Stomach (tissue), 19 donors: ENCODE data around the gene NOTCH4. TPM values are rescaled to one million over a fixed set of nuclear protein-coding genes. Genes with fewer than 3 reads are reported as not detected.
A peak's percentile ranks its signal among the peaks of the same experiment; 100 is the strongest.
"Not testable (repeated sequence)": the region's sequence is repeated elsewhere in the genome, so short reads cannot be mapped to it uniquely, and the experiment has no call there.

Source experiments
- DNase-seq, 2 donors: peaks; one replicate each; pipeline versions ENCODE4 v3.0.0 to v3.0.0-alpha.2; 2013 to 2019
- H3K27ac ChIP-seq, 5 donors: fragments of 200-600 bp in 4 of 5; sonication (generic) in 4 of 5; one replicate each; pipeline ENCODE4 v1.5.1; 2013 to 2019; ENCODE audit warnings: mild to moderate bottlenecking in 1 of 5, moderate library complexity in 1 of 5
- H3K27me3 ChIP-seq, 3 donors: fragments of 200-600 bp; sonication (generic); one replicate each; pipeline ENCODE4 v1.5.1; 2017 to 2019; ENCODE audit warnings: mixed run types in 1 of 3
- H3K36me3 ChIP-seq, 4 donors: fragments of 200-600 bp; sonication (generic); 1 replicate in 3 of 4; 2 replicates in 1 of 4; pipeline ENCODE4 v1.5.1; 2016 to 2019
- H3K4me1 ChIP-seq, 4 donors: fragments of 200-600 bp; sonication (generic); one replicate each; pipeline ENCODE4 v1.5.1; 2016 to 2019
- H3K4me3 ChIP-seq, 4 donors: fragments of 200-600 bp; sonication (generic) in 3 of 4; one replicate each; pipeline ENCODE4 v1.5.1; 2016 to 2019; ENCODE audit warnings: mild to moderate bottlenecking in 1 of 4
- H3K9me3 ChIP-seq, 4 donors: fragments of 200-600 bp; sonication (generic); one replicate each; pipeline ENCODE4 v1.5.1; 2016 to 2019
- CTCF ChIP-seq, 7 experiments: fragments of 450-650 bp in 4 of 7; fragments of 200-600 bp in 3 of 7; sonication (generic) in 3 of 7; IDR thresholded peaks; one replicate each; pipeline ENCODE4 v1.5.1; 2016 to 2019; ENCODE audit warnings: antibody characterized with exemption in 7 of 7, control low read depth in 2 of 7, mild to moderate bottlenecking in 1 of 7
- EP300 ChIP-seq: sonication (generic); formaldehyde crosslinking; IDR thresholded peaks from one replicate; pipeline ENCODE4 v1.6.1; 2017; ENCODE audit warnings: antibody characterized with exemption
- POLR2A ChIP-seq, 4 donors: fragments of 450-650 bp; IDR thresholded peaks; one replicate each; pipeline ENCODE4 v1.6.1; 2016; ENCODE audit warnings: antibody characterized with exemption in 4 of 4, control low read depth in 2 of 4, mild to moderate bottlenecking in 1 of 4, moderate library complexity in 1 of 4
- POLR2AphosphoS5 ChIP-seq, 3 donors: sonication (generic); formaldehyde crosslinking; IDR thresholded peaks; one replicate each; pipeline ENCODE4 v1.6.1; 2016; ENCODE audit warnings: antibody characterized with exemption in 3 of 3
- WGBS, 5 donors: extraction: QIAGEN DNeasy Blood & Tissue Kit in 3 of 5; methylation state at CpG; one replicate each; pipeline versions ENCODE4 v1.1.5 to v1.1.7; 2013 to 2018; 5-methylcytosine and 5-hydroxymethylcytosine counted together
- intact Hi-C: fragments of 100-400 bp; cut with DNase I; formaldehyde crosslinking; loops from one replicate; pipeline ENCODE4 v1.15.1; 2023; ENCODE audit warnings: low total_unique reads
- long read RNA-seq, 10 donors: transcript quantifications; one replicate each; lab custom pipeline, GENCODE V29; 2026
- polyA plus RNA-seq, 3 donors: library from polyadenylated mRNA; stranded (reverse); fragments of 200-250 nt; gene quantifications; one replicate each; pipeline ENCODE4 v1.2.3, GENCODE V29; 2013
- total RNA-seq, 5 donors: library from RNA; depleted of rRNA; stranded (reverse); fragments of >200 nt; gene quantifications; one replicate each; pipeline versions ENCODE4 v1.1.0 to v1.2.3, GENCODE V29; 2014 to 2016
- donor health status: healthy with polysubstance abuse.
- donor health status: Bipolar disorder and iron deficiency.
- donor health status: healthy.

NOTCH4 gene
- 10 to 100 TPM; 11.0 to 45.5 (median 14.3) TPM for total RNA-seq
- 10 to 100 TPM in 1 of 3 donors, 1 to 10 TPM in 2; 7.3 to 22.3 (median 8.4) TPM for polyA plus RNA-seq
- long read RNA-seq, donor 1, result 0 reads
- long read RNA-seq, donor 2, partial matches to known transcripts, result 0 of 2 reads
- long read RNA-seq, donor 2, other reads (novel, unspliced or antisense), result 0 of 2 reads
- long read RNA-seq, donor 3, result 0 reads
- long read RNA-seq, donor 4, result 0 reads
- long read RNA-seq, donor 5, result 0 reads
- long read RNA-seq, donor 6, result 0 reads
- long read RNA-seq, donor 7, result 0 reads
- long read RNA-seq, donor 8, result 0 reads
- long read RNA-seq, donor 9, result 0 reads
- long read RNA-seq, donor 10, result 0 reads

- Histone ChIP-seq H3K4me3 (peak within 1 kb of the TSS in 2 of 4 donors; percentile 1 to 16), H3K9me3 (no peaks in the 10 kb centered on the region), H3K4me1 (no peaks in the 10 kb centered on the region), H3K27ac (peak within 1 kb of the TSS in 3 of 5 donors; percentile 28 to 51 (median 39)), H3K27me3 (peaks cover 0 to 19% (median 0%) of the 10 kb centered on the region in 3 donors), H3K36me3 (no peaks in the 10 kb centered on the region)
- WGBS, 5 donors, result 47 to 59% (median 52%) methylated on average over 20 of the region's 20 CpGs
- intact Hi-C loops, result no loop called here
- TF ChIP-seq CTCF (IDR thresholded peaks at IDR 0.05) (no peak), EP300 (no peak), POLR2A (IDR thresholded peaks at IDR 0.05) (no peak), POLR2AphosphoS5 (IDR thresholded peaks at IDR 0.05) (peak in 2 of 3 donors; percentile 28 to 54)
- no peak for DNase-seq
These were observed at the start of gene NOTCH4 for GRCh38 chr6:32223258-32224235. TSS of gene NOTCH4 (minus strand) at chr6:32224067. CDS start at chr6:32223928, 139 bp downstream.

GRCh38 chr6:32271429-32271828 lies 47.6 kb upstream of the NOTCH4 start:
- TF ChIP-seq EP300 (no peak), CTCF (IDR thresholded peaks at IDR 0.05) (no peak), POLR2AphosphoS5 (IDR thresholded peaks at IDR 0.05) (no peak), POLR2A (IDR thresholded peaks at IDR 0.05) (no peak)
- DNase-seq, result peak in 1 of 2 donors; percentile 7
- intact Hi-C loops, result no loop called here
- 55 to 80% (median 70%) methylated on average over 1 of the region's 1 CpG for WGBS, 5 donors
- H3K4me1 ChIP-seq, result no peaks in the 10 kb centered on the region
- H3K36me3 ChIP-seq, result no peaks in the 10 kb centered on the region
- H3K27ac ChIP-seq, result no peak overlapping the region
- H3K9me3 ChIP-seq, result no peaks in the 10 kb centered on the region
- no peak overlapping the region for H3K4me3 ChIP-seq
- H3K27me3 ChIP-seq, result no peaks in the 10 kb centered on the region

- intact Hi-C loops, H3K9me3 ChIP-seq, H3K27me3 ChIP-seq, H3K36me3 ChIP-seq, H3K4me3 ChIP-seq, H3K27ac ChIP-seq, H3K4me1 ChIP-seq, DNase-seq: not testable (repeated sequence)
- WGBS, 5 donors, result 69 to 83% (median 80%) methylated on average over 3 of the region's 3 CpGs
These were observed 44.6 kb upstream of the NOTCH4 start for GRCh38 chr6:32268459-32268858.

- H3K36me3 ChIP-seq, result no peaks in the 10 kb centered on the region
- intact Hi-C loops, result no loop called here
- no peaks in the 10 kb centered on the region for H3K4me1 ChIP-seq
- TF ChIP-seq POLR2A (IDR thresholded peaks at IDR 0.05), result no peak
- no peak for TF ChIP-seq POLR2AphosphoS5 (IDR thresholded peaks at IDR 0.05)
- no peak for TF ChIP-seq CTCF (IDR thresholded peaks at IDR 0.05)
- TF ChIP-seq EP300, result no peak
- H3K27ac ChIP-seq, result no peak overlapping the region
- DNase-seq, result no peak
- H3K27me3 ChIP-seq, result peaks cover 0 to 6% (median 0%) of the 10 kb centered on the region in 3 donors
- no peaks in the 10 kb centered on the region for H3K9me3 ChIP-seq
- H3K4me3 ChIP-seq, result no peak overlapping the region
These were observed 43.2 kb upstream of the NOTCH4 start for GRCh38 chr6:32267035-32267434.

- H3K27me3 ChIP-seq, H3K4me3 ChIP-seq, DNase-seq, H3K36me3 ChIP-seq, H3K27ac ChIP-seq, intact Hi-C loops, H3K9me3 ChIP-seq: not testable (repeated sequence)
- H3K4me1 ChIP-seq, result peaks cover 0 to 18% (median 4%) of the 10 kb centered on the region in 4 donors
- 93 to 100% (median 96%) methylated on average over 3 to 4 of the region's 4 CpGs for WGBS, 5 donors
These were observed 33.4 kb upstream of the NOTCH4 start for GRCh38 chr6:32257262-32257661.
